NCI-H1092 treated with DMSO at 0.1 percent for 48 hours (cell line): ENCODE results near the gene LYST.

ENCODE experiments used
- DNase-seq: peaks from one replicate; lab custom pipeline; 2025; lab: John Stamatoyannopoulos, UW

Gene LYST

DNA sequence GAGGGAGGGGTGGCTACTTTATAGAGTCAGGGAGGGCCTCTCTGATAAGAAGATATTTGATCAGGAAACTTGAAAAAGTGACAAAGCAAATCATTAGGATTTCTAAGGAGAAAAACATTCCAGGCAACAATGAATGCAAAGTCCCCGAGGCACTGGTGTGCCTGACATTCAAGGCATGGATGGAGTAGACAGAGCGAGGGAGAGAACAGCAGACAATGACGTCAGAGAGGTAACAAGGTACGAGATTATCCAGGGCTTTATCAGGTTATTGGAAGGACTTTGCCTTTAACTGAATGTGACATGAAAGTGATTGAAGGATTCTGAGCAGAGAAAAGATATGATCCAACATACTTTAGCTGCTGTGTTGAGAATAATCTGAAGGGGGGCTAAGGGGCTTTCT lies 144.7 kb downstream of the LYST start:
- DNase-seq = no peak

DNA sequence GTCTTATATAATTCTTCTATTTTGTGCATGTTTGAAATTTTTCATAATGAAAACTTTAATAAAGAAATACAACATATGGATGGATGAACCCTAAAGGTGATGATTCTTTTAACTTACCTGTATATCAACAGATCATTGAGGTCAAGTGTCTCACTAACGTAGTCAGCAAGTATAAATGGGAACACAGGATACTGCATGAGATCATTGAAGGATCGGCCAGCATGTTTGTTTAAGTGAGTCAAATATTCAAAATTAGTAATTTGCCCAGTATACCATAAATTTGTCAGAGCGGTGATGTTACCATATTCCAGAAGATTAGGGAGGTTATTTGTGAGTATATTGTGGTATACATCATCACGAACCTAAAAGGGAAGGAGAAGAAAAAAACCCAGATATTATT lies 146.2 kb downstream of the LYST start:
- DNase-seq = no peak

DNA sequence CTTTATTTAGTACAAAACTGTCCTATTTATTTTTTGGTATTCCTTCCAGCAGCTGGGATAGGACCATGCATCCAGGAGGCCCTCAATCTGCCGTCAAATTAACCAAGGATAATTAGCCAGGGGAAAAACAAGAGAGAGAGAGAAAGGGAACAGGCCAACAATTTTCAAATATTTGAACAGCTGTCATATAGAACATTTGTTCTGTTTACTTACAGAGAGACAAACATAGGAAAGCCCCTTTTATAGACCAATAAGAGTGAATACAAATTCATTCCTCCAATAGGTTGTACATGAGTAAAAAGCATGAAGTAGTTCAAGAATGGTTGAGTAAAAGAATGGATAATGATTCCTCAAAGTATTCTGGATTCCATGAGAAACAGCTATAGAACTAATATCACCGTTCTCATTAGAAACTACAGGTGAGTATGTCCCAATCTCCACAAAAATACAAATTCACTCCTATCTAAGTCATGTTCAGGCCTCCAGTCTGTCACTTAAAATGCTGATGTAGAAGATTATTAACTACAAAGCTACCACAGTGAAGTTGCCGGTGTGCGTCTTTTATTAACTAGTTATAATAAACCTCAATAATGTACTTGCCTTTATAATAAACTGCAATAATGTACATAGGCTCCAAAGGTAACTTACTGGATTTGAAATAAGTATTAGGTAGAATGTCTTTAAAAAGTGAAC lies 152.4 kb downstream of the LYST start:
- peak; percentile 90 for DNase-seq

DNA sequence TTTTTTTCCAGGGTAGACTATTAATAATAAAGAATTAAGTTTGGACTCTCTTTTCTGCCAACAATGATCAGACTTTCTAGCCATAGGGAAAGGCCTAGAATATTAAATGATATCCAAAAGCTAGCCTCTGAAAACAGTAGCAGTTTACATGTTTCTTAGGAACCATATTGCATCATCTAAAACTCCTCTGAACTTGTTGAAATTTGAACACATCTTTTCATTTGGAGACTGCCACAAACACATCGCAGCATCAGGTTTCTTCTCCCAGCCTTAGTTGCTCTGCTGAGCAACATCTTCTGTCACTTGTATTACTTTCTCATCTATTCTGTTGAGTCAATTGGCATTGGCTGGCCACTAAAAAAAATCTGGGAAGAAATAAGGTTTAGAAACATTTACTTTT lies 153.9 kb downstream of the LYST start:
- DNase-seq = no peak

DNA sequence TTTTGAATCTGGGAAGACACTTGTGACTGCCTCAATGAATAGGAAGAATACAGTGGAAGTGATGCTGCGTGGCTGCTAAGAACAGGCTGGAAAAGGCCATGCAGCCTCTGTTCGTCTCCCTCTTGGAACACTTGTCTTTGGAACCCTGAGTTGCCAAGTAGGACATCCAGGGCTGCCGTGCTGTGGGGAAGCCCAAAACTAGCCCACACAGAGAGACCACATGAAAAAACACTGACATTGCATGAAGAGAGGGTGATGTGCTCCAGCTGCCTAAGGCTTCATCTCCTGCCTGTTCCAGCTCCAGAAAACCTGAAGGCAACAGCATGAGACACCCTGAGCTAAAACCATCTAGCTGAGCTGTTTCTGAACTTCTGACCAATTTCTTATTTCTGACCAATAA lies 156.0 kb downstream of the LYST start:
- DNase-seq = no peak

DNA sequence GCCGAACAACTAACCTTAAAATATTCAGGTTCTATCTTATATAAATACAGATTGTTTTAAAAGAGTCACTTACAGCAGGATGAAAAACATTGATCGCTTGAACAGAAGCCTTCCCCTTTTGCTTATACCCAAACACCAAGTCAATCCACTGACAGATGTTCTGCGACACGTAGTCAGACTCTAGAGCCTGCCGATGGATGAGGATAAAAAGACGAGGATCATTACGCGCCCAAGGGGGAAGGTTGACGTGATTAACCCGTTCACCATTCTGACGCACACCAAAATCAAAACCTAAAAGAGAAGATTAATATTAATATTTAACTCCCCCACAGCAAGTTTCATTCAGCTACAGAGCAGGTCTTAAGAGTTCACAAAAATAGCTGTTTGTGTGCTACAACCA lies 157.7 kb downstream of the LYST start:
- DNase-seq = no peak

DNA sequence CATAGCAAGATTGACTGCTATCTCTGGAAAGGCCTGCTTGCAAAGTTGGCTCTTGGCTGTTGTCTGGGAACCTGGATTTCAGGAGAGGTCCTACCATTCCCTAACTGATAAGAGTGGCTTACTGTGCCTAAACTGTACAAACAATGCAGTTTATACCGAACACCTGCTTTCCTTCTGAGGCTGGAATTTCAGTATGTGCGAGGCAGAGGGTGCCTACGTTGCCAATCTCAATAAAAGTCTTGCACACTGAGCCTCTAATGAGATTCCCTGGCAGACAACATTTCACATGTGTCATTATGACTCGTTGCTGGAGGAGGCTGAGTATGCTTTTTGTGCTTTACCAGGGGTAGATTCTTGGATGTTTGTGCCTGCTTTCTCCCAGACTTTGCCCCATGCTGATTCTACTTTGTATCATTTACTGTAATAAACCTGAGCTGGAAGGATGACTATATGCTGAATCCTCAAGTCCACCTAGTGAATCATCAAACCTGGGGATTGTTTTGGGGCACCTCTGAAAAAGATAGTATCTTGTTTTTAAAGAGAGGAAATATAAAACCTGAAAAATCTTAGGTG lies 158.2 kb downstream of the LYST start:
- no peak for DNase-seq

DNA sequence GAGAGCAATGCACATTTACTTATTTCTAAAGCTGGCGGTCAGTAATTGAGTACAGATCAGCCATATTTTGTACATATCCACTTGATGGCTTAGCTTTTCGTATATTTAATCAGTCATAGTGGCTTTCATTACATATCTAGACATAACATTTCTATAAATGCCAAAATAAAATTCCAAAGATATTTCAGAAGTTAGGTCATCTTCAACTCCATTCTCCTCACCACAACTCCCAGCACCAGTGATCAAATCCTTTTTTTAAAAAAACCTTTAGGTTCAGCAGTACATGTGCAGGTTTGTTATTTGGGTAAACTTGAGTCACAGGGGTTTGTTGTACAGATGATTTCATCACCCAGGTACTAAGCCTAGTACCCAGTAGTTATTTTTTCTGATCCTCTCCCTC lies 163.2 kb downstream of the LYST start:
- DNase-seq = no peak

DNA sequence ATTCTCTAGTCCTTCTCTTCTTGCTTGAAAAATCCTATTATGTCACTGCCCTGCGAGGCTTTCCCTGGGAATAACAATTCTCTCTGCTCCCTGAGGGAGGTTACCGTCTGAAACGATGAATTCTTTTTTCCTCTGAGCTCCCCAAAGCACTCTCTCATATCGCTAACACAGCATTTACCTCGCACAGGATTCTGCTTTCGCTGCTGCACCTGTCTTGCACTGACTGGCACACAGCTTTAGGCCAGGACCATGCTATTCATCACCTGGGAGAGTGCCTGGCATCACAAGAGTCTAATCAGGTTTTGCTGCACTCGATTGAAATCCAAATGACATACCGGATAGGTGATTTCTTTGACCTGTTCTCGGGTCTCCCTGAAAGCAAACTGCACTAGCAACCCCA lies 164.3 kb downstream of the LYST start:
- DNase-seq = peak; percentile 22

DNA sequence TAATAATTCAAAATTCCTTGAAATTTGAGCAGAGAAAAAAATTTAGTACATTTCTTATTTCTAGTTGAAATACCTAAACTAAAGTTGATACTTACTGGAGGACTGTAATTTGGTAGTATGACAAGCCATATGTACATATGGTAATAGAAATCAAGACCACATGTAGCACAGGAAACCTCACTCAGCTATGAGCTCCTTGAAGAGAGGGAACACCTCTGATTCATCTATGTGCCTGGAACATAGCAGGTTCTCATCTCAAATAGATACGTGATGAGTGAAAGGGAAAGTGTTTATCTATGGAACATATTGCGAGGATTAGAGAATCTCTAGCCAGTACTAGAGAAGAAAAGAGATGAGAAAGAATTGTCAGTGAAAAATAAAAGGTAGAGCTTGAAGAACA lies 169.2 kb downstream of the LYST start:
- DNase-seq = no peak

DNA sequence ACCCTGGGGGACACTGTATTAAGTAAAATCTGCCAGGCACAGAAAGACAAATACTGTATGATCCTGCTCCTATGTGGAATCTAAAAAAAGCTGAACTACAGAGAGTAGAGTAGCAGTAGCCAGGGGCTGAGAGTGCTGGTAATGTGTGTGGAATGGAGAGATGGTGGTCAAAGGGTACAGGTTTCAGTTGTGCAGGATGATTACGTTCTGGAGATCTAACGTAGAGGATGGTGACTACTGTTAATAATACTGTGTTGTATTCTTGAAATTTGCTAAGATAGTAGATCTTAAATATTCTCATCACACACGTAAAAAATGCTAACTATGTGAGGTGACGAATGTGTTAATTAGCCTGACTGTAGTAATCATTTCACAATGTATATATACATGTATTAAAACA lies 177.3 kb downstream of the LYST start:
- DNase-seq = no peak

DNA sequence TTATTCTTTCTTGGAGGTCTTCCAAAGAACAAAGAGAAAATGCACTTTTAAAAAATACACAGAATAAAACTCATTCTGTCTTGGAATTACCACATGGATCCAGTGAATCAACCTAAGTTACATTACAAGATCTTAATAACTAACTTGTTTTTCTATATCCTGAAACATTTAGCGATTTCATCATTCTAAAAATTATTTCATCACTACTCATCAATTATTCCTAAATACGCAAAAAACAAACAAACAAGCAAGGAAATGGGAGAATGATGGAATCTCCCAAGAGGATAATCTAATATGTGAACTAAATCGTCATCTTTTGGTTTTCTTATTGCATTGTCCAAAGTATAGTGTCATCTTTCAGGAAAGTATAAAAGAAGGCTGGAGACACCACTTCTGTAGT lies 178.6 kb downstream of the LYST start:
- no peak for DNase-seq

DNA sequence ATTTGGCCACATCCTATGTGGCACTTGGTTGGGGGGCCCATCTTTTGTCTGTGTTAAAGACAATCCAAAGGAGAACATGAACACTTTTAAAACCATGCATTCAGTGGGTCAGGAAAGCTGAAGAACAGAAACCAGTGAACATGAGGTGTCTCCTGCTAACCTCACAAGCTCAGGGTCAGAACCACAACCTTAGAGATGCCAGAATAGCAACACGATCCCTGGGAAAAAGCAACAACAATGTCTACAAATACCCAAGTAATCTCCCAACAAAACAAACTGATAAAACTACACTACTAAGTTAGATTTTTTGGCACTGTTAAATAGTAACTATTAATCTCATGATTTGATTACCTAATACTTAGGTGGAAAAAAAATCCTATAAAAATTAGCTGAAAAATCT lies 183.1 kb downstream of the LYST start:
- no peak for DNase-seq

DNA sequence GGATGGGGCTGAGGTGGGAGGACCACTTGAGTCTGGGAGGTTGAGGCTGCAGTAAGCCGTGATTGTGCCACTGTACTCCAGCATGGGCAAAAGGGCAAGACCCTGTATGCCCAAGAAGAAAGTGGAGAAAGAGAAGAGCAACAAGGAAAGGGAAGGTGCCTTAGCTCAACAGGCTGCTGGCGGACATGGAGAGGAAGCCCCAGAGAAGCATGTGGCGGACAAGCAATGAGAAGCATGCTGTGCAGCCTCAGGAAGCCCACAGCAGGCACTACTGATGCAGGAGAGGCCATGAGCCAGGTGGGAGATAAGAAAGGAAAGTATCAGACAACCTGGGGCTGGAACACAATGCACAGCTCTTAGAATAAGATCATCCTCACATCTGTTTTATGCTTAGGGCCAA lies 184.5 kb downstream of the LYST start:
- DNase-seq = no peak

DNA sequence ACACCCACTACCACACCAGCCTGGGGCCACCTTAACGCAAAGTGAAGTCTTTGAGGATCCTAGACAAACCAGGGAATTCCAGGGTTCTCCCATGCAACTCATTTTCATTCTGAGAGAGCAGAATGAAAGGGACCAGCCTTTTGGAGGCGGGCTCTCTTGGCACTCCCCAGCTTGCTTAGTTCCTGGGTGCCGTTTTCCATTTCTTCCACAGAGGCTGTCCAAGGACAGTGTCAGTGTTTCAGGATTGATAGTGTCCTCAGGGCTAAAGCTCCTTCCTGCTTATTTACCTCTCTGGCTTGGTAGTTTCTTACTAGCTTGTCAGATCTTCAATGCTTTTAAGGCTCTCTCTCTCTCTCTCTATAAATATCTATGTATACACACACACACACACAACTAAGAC lies 187.1 kb downstream of the LYST start:
- DNase-seq = no peak

DNA sequence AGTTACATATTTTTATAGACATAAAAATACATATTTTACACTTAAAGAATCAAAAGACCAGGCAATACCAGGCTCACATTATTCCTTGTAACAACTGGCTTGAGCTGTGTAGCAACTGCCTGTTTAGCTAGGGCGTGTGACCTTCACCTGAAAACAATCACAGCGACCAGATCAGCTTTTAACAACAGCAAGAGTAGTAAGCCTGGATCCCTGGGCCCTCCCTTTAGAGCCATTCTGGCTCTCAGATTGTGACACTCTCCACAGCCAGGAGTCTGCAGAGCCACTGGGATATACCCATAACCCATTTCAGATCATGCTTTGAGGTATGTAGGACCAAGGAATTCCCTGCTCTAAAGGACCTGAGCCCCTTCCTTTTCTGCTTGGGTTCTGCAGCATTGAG lies 187.7 kb downstream of the LYST start:
- DNase-seq = no peak

DNA sequence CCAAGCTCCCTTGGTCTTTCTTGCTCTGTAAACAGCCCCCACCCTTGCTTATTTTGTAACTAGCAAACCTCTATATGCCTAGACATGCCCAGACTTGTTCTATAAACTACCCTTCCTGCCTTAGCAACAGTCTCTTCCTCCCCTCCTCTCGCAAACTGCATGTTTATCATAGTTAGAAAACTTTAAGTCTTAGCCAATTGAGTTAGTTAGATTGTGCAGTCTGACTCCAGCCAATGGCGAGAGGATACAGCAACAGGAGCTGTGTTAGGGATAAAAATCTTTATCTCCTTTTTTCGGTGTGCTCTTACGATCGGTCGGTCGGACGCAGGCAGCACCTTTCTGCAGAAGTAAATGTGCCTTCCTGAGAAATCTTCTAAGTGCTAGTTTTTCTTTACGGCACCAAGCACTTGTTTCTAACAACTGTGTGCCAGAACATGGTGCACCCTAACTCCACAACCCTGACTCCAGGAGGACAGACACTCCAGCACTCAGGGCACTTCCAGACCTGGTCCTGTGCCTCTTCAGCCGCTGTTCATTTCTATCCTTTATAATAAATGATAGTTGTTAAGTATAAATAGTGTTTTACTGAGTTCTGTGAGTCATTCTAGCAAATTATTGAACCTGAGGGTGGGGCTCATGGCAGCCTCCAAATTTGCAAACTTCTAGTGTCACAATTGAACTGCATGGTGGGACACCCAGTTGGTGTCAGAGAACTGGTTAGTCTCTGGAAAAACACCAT lies 191.4 kb downstream of the LYST start:
- no peak for DNase-seq

DNA sequence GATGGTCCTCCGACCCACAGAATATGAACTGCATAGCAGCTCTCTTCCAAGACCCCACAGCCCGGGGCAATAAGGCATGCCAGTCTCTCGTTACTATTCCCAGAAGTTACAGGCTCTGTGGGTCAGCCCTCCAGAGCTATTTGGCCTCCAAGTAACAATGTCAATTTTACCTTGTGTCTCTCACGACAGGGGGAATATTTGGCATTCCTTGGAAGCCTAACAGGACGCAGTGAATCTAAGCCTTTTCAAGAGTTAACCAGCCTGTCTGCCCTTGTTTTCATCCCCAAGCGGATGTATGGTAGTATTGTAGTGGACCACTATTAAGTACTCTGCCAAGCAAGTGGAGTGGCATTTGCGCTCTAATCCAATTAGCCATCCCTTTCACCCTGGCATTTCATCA lies 192.7 kb downstream of the LYST start:
- no peak for DNase-seq

DNA sequence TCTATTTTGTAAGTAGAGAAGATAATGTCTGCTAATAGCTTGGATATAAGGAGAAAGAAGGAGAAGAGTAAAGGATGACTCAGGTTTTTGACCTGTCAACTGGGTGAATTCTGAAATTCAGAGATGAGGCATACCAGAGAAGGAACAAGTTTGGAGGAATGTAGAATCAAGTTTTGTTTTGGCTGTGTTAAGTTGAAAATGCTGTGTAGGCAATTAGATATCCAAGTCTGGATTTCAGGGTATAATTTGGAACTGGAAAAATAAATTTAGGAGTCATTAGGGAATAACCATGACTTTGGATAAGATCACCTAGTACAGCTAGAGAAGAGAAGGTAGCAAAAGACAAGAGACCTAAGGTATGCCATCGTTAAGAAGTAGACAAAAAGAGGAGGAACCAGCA lies 194.7 kb downstream of the LYST start:
- no peak for DNase-seq

DNA sequence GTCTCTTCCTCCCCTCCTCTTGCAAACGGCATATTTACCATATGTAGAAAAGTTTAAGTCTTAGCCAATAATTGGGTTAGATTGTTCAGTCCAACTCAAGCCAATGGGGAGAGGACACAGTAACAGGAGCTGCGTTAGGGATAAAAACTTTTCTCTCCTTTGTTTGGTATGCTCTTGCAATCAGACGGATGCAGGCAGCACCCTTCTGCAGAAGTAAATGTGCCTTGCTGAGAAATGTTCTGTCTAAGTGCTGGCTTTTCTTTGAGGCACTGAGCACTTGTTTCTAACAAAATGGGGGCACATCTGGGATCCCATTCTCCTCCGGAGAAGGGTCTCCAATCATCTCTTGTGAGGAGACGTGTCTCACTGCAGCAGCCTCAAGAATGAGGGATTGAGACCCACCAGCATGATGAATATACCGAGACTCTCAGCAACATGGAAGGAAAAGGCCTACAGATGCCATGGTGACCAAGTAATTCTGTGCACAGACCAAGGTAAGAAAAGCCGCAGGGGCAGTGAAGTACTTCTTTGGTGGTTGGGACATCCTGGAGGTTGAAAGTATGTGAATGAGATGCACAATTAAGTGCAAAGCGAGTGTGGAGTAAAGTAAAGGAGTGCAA lies 196.4 kb downstream of the LYST start:
- DNase-seq = no peak

DNA sequence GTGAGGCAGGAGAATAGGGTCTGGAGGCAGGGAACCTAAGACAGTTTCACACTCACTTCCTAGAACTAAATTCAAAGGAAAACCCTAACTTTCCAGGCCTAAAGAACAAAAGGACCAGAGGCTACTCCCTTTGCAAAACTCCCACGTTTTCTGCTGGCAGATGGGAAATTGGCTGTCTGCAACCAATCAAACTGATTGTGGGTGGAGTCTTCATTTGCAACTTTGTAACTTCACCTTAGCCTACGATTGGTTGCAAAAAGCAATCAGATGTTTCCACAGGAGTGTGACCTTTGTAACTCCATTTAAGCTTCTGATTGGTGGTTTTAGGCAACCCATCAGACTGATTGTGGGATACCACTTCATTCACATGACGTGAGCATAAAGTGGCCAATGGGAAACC lies 197.4 kb downstream of the LYST start:
- no peak for DNase-seq

DNA sequence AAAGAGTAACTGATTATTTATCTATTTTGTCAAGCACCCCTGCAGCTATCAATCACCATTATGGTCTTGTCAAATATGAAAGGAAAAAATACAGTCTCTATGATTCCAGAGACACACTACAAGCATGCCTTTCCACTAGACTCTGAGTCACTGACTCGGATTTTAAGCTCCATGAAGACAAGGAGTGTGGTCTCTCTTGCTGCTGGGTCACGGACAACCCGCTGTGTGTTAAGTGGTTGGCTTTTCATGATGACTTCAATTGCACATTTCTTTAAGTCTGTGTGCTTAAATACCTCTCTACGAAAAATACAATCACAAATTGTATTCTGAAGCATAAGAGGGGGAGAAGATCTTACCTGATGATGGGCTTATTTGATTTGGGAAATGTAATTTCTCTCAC lies 203.1 kb downstream of the LYST start:
- DNase-seq = no peak

DNA sequence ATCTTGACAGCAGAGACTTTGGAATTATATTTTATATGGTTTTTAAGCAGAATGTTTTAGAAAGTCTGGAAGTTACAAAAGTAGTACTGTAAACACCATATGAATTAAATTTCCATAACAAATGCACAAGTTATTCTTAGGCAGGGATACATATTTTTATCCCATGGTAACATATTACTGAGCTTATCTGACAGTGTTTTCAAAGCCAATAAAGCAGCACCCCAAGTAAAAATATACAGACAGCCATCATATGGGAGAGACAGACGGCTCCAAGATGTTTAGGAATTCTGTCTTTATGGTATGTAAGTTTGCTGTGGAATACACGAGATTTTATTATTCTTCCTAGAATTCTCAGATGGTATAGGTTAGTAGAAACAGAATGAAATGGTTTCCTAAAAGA lies 205.1 kb downstream of the LYST start:
- DNase-seq = no peak
